ENCODE measurements around the gene HLA-DOA.

The HLA-DOA gene

GRCh38 chr6:32956176-32956575 lies 53.2 kb downstream of the HLA-DOA start:
- Histone ChIP-seq H3K4me1 (ENCODE audit: control insufficient read depth, insufficient read depth, low read length, poor library complexity, severe bottlenecking) (no peaks in the 10 kb centered on the region), H3K27ac (ENCODE audit: low read depth, low read length, severe bottlenecking) (no peak overlapping the region), H3K4me3 (ENCODE audit: extremely low read depth, insufficient read depth, low read length, poor library complexity, severe bottlenecking) (no peak overlapping the region), H3K9me3 (ENCODE audit: control insufficient read depth, low read length) (no peaks in the 10 kb centered on the region), H3K36me3 (ENCODE audit: control insufficient read depth, insufficient read depth, low read length) (no peaks in the 10 kb centered on the region)
- WGBS, 2 experiments (ENCODE audit: insufficient coverage in 2 of 2): no CpG with 5 or more reads among the region's 2 CpGs

- WGBS, 2 experiments (ENCODE audit: insufficient coverage in 2 of 2): 30 to 40% methylated on average over 3 of the region's 3 CpGs
- Histone ChIP-seq H3K4me1 (ENCODE audit: control insufficient read depth, insufficient read depth, low read length, poor library complexity, severe bottlenecking) (no peaks in the 10 kb centered on the region), H3K9me3 (ENCODE audit: control insufficient read depth, low read length) (no peaks in the 10 kb centered on the region), H3K27ac (ENCODE audit: low read depth, low read length, severe bottlenecking) (no peak overlapping the region), H3K4me3 (ENCODE audit: extremely low read depth, insufficient read depth, low read length, poor library complexity, severe bottlenecking) (no peak overlapping the region), H3K36me3 (ENCODE audit: control insufficient read depth, insufficient read depth, low read length) (no peaks in the 10 kb centered on the region)
Measured at GRCh38 chr6:32954986-32955802, 54.2 kb downstream of the HLA-DOA start.

GRCh38 chr6:32954267-32954666 lies 55.1 kb downstream of the HLA-DOA start:
- no peaks in the 10 kb centered on the region for H3K4me1 ChIP-seq (ENCODE audit: control insufficient read depth, insufficient read depth, low read length, poor library complexity, severe bottlenecking)
- no peaks in the 10 kb centered on the region for H3K9me3 ChIP-seq (ENCODE audit: control insufficient read depth, low read length)

More at GRCh38 chr6:32954267-32954666, 55.1 kb downstream of the HLA-DOA start:
- Histone ChIP-seq H3K4me3 (ENCODE audit: extremely low read depth, insufficient read depth, low read length, poor library complexity, severe bottlenecking) (no peak overlapping the region), H3K27ac (ENCODE audit: low read depth, low read length, severe bottlenecking) (no peak overlapping the region), H3K36me3 (ENCODE audit: control insufficient read depth, insufficient read depth, low read length) (no peaks in the 10 kb centered on the region)
- 93 to 97% methylated on average over 3 to 4 of the region's 4 CpGs for WGBS, 2 experiments (ENCODE audit: insufficient coverage in 2 of 2)

Data from mesodermal cell (in vitro differentiated cells).